Sigmoid colon (tissue), 7 donors: ENCODE measurements around the gene ERBB2. TPM values are rescaled to one million over a fixed set of nuclear protein-coding genes. Genes with fewer than 3 reads are reported as not detected.
"Not testable (repeated sequence)": the region's sequence is repeated elsewhere in the genome, so short reads cannot be mapped to it uniquely, and the experiment has no call there.

Experiments
- DNase-seq: peaks from one replicate; pipeline ENCODE4 v3.0.0-alpha.2; 2019
- H3K27ac ChIP-seq, 4 donors: fragments of 200-600 bp; sonication (generic); one replicate each; pipeline ENCODE4 v1.5.1; 2016 to 2019; ENCODE audit warnings: mild to moderate bottlenecking in 1 of 4
- H3K27me3 ChIP-seq, 3 donors: fragments of 200-600 bp; sonication (generic); one replicate each; pipeline ENCODE4 v1.5.1; 2019; ENCODE audit warnings: mild to moderate bottlenecking in 1 of 3
- H3K36me3 ChIP-seq, 4 donors: fragments of 200-600 bp; sonication (generic); one replicate each; pipeline ENCODE4 v1.5.1; 2016 to 2019
- H3K4me1 ChIP-seq, 4 donors: fragments of 200-600 bp; sonication (generic); one replicate each; pipeline ENCODE4 v1.5.1; 2017 to 2019
- H3K4me3 ChIP-seq, 4 donors: fragments of 200-600 bp; sonication (generic); one replicate each; pipeline ENCODE4 v1.5.1; 2017 to 2019; ENCODE audit warnings: mild to moderate bottlenecking in 2 of 4, moderate library complexity in 1 of 4
- H3K9me3 ChIP-seq, 4 donors: fragments of 200-600 bp in 3 of 4; sonication (generic) in 3 of 4; one replicate each; pipeline versions ENCODE4 v1.5.1 to v1.6.1; 2013 to 2019
- EP300 ChIP-seq, 4 donors: sonication (generic); formaldehyde crosslinking; IDR thresholded peaks; one replicate each; pipeline ENCODE4 v1.6.1; 2017; ENCODE audit warnings: antibody characterized with exemption in 4 of 4
- POLR2A ChIP-seq, 2 donors: fragments of 450-650 bp; IDR thresholded peaks; one replicate each; pipeline ENCODE4 v1.6.1; 2016; ENCODE audit warnings: antibody characterized with exemption in 2 of 2, mild to moderate bottlenecking in 2 of 2, moderate library complexity in 2 of 2
- POLR2AphosphoS5 ChIP-seq, 4 donors: sonication (generic); formaldehyde crosslinking; IDR thresholded peaks; one replicate each; pipeline ENCODE4 v1.6.1; 2017; ENCODE audit warnings: antibody characterized with exemption in 4 of 4
- WGBS, 2 donors: extraction: QIAGEN DNeasy Blood & Tissue Kit; methylation state at CpG; one replicate each; pipeline ENCODE4 v1.1.7; 2013; 5-methylcytosine and 5-hydroxymethylcytosine counted together
- intact Hi-C: fragments of 100-400 bp; cut with DNase I; formaldehyde crosslinking; loops from one replicate; pipeline ENCODE4 v1.15.1; 2023
- polyA plus RNA-seq, 3 donors: library from polyadenylated mRNA; stranded (reverse); fragments of 200-250 nt; gene quantifications; one replicate each; pipeline ENCODE4 v1.2.3, GENCODE V29; 2013
- total RNA-seq, 4 donors: library from RNA; depleted of rRNA; stranded (reverse); fragments of >200 nt; gene quantifications; one replicate each; pipeline ENCODE4 v1.1.0, GENCODE V29; 2016
- TF ChIP-seq, protein P1 (sequence below), 4 experiments: fragments of 450-650 bp in 3 of 4; fragments of 200-600 bp in 1 of 4; IDR thresholded peaks; one replicate each; pipeline ENCODE4 v1.5.1; 2016 to 2019; ENCODE audit warnings: antibody characterized with exemption in 4 of 4, mild to moderate bottlenecking in 3 of 4, moderate library complexity in 2 of 4
- donor health status: healthy with polysubstance abuse.
- donor health status: Bipolar disorder and iron deficiency.
- donor health status: healthy.

ERBB2 gene
- total and polyA plus RNA-seq, 7 donors, result 11.8 to 58.9 (median 21.0) TPM

DNA sequence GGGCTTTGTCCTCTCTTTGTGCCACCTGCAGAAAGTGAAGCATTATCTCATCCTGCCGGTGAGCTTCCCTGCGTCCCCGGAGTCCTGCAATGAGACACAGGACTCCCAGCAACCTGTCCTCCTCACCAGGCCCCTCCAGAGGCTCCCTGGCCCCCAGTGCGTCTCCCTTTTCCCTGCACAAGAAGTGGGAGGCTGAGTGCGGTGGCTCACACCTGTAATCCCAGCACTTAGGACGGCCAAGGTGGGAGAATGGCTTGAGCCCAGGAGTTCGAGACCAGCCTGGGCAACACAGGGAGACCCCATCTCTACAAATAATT is 46.2 kb downstream of the ERBB2 start:
- Histone ChIP-seq H3K9me3 (no peaks in the 10 kb centered on the region), H3K27ac (no peak overlapping the region), H3K27me3 (peaks cover 2 to 28% (median 18%) of the 10 kb centered on the region in 3 donors), H3K4me3 (no peak overlapping the region), H3K4me1 (peaks cover 0 to 11% (median 0%) of the 10 kb centered on the region in 4 donors), H3K36me3 (no peaks in the 10 kb centered on the region)
- TF ChIP-seq, protein P1, sequence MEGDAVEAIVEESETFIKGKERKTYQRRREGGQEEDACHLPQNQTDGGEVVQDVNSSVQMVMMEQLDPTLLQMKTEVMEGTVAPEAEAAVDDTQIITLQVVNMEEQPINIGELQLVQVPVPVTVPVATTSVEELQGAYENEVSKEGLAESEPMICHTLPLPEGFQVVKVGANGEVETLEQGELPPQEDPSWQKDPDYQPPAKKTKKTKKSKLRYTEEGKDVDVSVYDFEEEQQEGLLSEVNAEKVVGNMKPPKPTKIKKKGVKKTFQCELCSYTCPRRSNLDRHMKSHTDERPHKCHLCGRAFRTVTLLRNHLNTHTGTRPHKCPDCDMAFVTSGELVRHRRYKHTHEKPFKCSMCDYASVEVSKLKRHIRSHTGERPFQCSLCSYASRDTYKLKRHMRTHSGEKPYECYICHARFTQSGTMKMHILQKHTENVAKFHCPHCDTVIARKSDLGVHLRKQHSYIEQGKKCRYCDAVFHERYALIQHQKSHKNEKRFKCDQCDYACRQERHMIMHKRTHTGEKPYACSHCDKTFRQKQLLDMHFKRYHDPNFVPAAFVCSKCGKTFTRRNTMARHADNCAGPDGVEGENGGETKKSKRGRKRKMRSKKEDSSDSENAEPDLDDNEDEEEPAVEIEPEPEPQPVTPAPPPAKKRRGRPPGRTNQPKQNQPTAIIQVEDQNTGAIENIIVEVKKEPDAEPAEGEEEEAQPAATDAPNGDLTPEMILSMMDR (IDR thresholded peaks at IDR 0.05), result no peak
- TF ChIP-seq EP300 (IDR thresholded peaks at IDR 0.05), result no peak
- TF ChIP-seq POLR2AphosphoS5 (IDR thresholded peaks at IDR 0.05), result no peak
- TF ChIP-seq POLR2A (IDR thresholded peaks at IDR 0.05), result no peak
- intact Hi-C loops, result no loop called here
- peak; percentile 50 for DNase-seq
- 95 to 96% methylated on average over 7 of the region's 7 CpGs for WGBS, 2 donors

DNA sequence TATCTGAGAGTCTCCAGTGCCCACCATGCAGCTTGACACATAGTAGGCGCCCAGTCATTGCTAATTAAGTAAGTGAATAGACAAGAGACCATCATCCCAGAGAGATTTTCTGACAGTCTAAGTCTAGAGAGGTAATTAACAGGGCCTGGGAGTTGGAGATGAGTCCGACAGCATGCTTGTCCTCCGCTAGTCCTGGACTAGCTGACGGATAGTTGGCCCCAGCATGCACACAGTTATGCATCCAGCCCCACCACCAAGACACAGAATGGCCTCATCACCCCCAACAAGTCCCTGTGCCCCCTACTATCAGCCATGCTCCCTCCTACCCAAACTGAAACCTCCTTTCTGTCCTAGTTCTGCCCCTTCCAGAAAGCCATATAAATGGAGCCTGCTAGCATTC is 47.9 kb downstream of the ERBB2 start:
- no peak overlapping the region for H3K27ac ChIP-seq
- peaks cover 0 to 12% (median 12%) of the 10 kb centered on the region in 3 donors for H3K27me3 ChIP-seq
- no peaks in the 10 kb centered on the region for H3K36me3 ChIP-seq
- 94 to 95% methylated on average over 4 of the region's 4 CpGs for WGBS, 2 donors
- no peaks in the 10 kb centered on the region for H3K9me3 ChIP-seq
- TF ChIP-seq POLR2AphosphoS5 (IDR thresholded peaks at IDR 0.05) (no peak), POLR2A (IDR thresholded peaks at IDR 0.05) (no peak), EP300 (IDR thresholded peaks at IDR 0.05) (no peak)
- TF ChIP-seq, protein P1 (IDR thresholded peaks at IDR 0.05), result no peak
- no peak for DNase-seq
- H3K4me3 ChIP-seq, result no peak overlapping the region
- intact Hi-C loops, result no loop called here
- peaks cover 0 to 11% (median 0%) of the 10 kb centered on the region in 4 donors for H3K4me1 ChIP-seq

DNA sequence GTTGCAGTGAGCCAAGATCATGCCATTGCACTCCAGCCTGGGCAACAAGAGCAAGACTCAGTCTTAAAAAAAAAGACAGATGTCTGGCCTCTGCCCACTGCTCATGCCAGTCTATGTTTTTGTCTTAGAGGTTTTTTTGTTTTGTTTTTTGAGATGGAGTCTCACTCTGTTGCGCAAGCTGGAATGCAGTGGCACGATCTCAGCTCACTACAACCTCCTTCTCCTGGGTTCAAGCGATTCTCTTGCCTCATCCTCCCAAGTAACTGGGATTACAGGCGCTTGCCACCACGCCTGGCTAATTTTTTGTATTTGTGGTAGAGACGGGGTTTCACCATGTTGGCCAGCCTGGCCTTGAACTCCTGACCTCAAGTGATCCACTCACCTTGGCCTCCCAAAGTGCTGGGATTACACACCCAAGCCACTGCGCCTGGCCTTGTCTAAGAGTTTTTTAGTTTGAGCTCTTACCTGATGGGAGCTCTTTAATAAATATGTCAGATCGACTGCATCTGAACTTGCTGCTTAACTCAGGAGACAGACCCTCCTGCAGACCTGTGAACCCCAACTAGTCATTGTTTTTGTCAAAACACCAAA is 48.7 kb downstream of the ERBB2 start:
- H3K4me3 ChIP-seq, intact Hi-C loops, H3K27ac ChIP-seq, H3K36me3 ChIP-seq, H3K9me3 ChIP-seq: not testable (repeated sequence)
- DNase-seq, result peak; percentile 26
- Histone ChIP-seq H3K27me3 (peaks cover 0 to 12% (median 4%) of the 10 kb centered on the region in 3 donors), H3K4me1 (peaks cover 0 to 16% (median 7%) of the 10 kb centered on the region in 4 donors)
- 93 to 97% methylated on average over 8 of the region's 8 CpGs for WGBS, 2 donors

DNA sequence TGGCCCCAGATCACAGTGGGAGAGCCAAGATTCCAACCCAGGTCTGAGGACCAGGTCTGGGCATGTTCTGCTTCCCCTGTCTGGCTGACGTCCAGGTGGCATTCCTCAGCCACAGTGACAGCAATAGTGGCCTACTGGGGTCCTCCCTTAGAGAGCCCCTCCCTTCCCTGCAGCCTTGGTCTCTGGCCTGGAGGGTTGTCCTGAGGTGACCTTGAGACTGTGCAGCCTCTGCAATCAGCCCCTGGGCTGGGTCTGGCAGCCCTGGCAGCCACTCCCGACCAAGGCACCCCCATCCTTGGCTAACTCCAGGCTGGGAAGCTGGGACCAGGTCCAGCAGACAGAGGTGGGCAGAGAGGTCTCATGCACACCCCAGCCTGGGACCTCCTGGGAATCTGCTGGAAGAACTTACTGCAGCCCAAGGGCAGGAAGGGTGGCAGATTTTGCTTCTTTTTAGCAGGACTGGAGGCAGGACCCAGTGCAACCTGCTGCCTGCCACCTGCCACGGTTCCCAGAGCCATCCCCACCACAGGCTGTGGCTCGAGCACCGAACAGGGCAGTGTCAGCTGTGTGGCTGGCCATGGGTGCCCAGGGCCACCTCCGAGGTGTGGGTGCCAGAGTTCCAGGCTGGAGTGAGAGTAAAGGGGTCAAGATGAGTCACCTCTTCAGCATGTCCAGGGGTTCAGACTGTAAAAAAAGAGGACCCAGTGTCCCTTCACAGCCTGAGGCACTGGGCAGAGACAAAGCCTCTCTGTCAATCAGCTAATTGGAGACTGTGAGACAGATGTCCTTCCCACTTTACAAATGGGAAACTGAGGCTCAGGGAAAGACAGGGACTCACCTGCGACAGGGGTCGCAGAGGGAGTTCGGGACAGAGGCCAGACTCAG is 50.5 kb downstream of the ERBB2 start:
- H3K9me3 ChIP-seq, result no peaks in the 10 kb centered on the region
- no peak overlapping the region for H3K4me3 ChIP-seq
- TF ChIP-seq POLR2A (IDR thresholded peaks at IDR 0.05), result no peak
- TF ChIP-seq POLR2AphosphoS5 (IDR thresholded peaks at IDR 0.05), result no peak
- TF ChIP-seq EP300 (IDR thresholded peaks at IDR 0.05), result no peak
- TF ChIP-seq, protein P1 (IDR thresholded peaks at IDR 0.05), result no peak
- intact Hi-C loops, result loop anchor here (5.0 to 10.0 kb wide), 2 partner anchors 63 to 546 kb away; partner anchors contain the start of genes PGAP3 and RPL19
- H3K4me1 ChIP-seq, result peaks cover 0 to 29% (median 15%) of the 10 kb centered on the region in 4 donors
- H3K27me3 ChIP-seq, result no peaks in the 10 kb centered on the region
- peak; percentile 53 for DNase-seq
- no peak overlapping the region for H3K27ac ChIP-seq
- no peaks in the 10 kb centered on the region for H3K36me3 ChIP-seq
- 30 to 69% methylated on average over 9 of the region's 9 CpGs for WGBS, 2 donors

DNA sequence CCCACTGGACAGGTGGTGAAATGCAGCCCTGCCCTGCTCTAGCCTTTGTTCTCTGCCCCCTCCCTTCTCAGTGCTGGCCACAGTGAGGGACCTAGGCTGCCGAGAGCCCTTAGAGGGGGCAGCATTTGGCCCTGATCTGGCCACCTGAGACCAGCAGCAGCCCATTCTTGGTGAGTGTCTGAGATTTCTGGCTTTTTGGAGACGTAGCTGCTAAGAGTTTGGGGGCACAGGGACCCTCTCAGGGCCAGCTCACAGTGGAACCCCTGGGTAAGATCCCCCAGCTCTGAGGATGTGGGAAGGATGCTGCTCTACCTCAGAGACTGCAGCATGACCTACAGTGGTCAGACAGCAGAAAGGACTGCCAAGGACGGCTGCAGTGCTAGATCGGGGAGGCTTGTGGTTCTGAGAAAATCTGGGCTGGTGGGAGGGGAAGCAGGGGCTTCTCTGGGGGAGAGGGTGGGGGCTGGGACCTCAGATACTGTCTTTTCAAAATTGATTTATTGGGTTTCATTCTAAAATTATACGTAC is 51.2 kb downstream of the ERBB2 start:
- no peak overlapping the region for H3K27ac ChIP-seq
- no peaks in the 10 kb centered on the region for H3K36me3 ChIP-seq
- H3K4me3 ChIP-seq, result no peak overlapping the region
- no peaks in the 10 kb centered on the region for H3K27me3 ChIP-seq
- intact Hi-C loops, result loop anchor here (5.0 to 10.0 kb wide), 2 partner anchors 64 to 546 kb away; partner anchors contain the start of genes PGAP3 and RPL19
- TF ChIP-seq, protein P1 (IDR thresholded peaks at IDR 0.05), result no peak
- no peak for TF ChIP-seq POLR2AphosphoS5 (IDR thresholded peaks at IDR 0.05)
- TF ChIP-seq EP300 (IDR thresholded peaks at IDR 0.05), result no peak
- no peak for TF ChIP-seq POLR2A (IDR thresholded peaks at IDR 0.05)
- 72 to 78% methylated on average over 5 of the region's 5 CpGs for WGBS, 2 donors
- no peak for DNase-seq
- peaks cover 0 to 32% (median 16%) of the 10 kb centered on the region in 4 donors for H3K4me1 ChIP-seq
- no peaks in the 10 kb centered on the region for H3K9me3 ChIP-seq
